Measurements from ENCODE around the gene DCDC2C.

DNA sequence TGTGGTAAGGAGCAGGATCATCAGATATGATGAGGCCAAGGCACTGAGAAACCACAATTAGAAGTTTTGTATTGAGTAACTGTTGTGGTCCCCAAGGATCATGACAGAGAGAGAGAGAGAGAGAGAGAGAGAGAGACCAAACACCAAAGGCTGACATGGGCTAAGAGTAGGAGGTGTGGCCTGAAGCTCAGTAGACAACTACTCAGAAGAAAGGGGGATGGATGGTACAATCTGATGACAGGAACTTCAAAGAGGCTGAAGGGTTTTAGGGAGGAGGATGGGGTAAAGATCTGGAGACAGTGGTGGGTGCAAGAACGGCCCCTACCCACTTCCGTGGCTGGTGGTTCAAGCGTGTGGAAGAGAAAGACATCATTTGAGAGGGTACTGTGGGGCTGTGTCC, 135.0 kb downstream of the DCDC2C start:
- no peak for TF ChIP-seq POLR2A (IDR thresholded peaks at IDR 0.05)
- TF ChIP-seq, protein P1, sequence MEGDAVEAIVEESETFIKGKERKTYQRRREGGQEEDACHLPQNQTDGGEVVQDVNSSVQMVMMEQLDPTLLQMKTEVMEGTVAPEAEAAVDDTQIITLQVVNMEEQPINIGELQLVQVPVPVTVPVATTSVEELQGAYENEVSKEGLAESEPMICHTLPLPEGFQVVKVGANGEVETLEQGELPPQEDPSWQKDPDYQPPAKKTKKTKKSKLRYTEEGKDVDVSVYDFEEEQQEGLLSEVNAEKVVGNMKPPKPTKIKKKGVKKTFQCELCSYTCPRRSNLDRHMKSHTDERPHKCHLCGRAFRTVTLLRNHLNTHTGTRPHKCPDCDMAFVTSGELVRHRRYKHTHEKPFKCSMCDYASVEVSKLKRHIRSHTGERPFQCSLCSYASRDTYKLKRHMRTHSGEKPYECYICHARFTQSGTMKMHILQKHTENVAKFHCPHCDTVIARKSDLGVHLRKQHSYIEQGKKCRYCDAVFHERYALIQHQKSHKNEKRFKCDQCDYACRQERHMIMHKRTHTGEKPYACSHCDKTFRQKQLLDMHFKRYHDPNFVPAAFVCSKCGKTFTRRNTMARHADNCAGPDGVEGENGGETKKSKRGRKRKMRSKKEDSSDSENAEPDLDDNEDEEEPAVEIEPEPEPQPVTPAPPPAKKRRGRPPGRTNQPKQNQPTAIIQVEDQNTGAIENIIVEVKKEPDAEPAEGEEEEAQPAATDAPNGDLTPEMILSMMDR (IDR thresholded peaks at IDR 0.05) = no peak
